ENCODE results near the gene PPP4R4. TPM values are rescaled to one million over a fixed set of nuclear protein-coding genes. Genes with fewer than 3 reads are reported as not detected.

PPP4R4 gene
- total RNA-seq, 6 experiments from 2014 or later, result 0.05 to 0.14 TPM; not detected in 4

DNA sequence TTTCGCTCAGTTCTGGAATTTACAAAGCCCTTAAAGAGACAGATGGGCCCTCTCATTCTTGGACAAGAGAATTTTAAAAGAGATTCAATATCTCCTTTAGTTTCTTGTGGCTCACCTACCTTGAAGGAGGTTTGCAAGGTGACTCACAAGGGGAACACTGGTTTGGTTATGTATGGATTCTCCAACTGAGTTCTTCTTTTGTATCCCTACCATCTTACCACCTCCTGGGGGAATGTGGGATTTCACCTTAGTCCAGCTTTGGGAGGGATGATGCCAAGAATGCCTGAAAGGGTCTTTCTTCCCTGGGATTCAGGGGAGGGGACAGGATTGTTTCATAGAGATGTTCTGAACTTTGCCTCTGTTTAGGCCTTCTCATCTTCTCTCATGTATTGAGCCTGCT is 3.7 kb downstream of the PPP4R4 start:
- Mint-ChIP-seq H3K36me3 (ENCODE audit: low read depth) (no peaks in the 10 kb centered on the region), H3K4me3 (no peak overlapping the region), H3K4me1 (ENCODE audit: low read depth) (peaks cover 15% of the 10 kb centered on the region; the same call in 1 of the 2 replicates), H3K27me3 (ENCODE audit: insufficient read depth) (peaks cover 19% of the 10 kb centered on the region), H3K9me3 (no peaks in the 10 kb centered on the region), H3K27ac (no peak overlapping the region)
- TF ChIP-seq, protein P1, sequence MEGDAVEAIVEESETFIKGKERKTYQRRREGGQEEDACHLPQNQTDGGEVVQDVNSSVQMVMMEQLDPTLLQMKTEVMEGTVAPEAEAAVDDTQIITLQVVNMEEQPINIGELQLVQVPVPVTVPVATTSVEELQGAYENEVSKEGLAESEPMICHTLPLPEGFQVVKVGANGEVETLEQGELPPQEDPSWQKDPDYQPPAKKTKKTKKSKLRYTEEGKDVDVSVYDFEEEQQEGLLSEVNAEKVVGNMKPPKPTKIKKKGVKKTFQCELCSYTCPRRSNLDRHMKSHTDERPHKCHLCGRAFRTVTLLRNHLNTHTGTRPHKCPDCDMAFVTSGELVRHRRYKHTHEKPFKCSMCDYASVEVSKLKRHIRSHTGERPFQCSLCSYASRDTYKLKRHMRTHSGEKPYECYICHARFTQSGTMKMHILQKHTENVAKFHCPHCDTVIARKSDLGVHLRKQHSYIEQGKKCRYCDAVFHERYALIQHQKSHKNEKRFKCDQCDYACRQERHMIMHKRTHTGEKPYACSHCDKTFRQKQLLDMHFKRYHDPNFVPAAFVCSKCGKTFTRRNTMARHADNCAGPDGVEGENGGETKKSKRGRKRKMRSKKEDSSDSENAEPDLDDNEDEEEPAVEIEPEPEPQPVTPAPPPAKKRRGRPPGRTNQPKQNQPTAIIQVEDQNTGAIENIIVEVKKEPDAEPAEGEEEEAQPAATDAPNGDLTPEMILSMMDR (IDR thresholded peaks at IDR 0.05), result no peak
- DNase-seq, result no peak

DNA sequence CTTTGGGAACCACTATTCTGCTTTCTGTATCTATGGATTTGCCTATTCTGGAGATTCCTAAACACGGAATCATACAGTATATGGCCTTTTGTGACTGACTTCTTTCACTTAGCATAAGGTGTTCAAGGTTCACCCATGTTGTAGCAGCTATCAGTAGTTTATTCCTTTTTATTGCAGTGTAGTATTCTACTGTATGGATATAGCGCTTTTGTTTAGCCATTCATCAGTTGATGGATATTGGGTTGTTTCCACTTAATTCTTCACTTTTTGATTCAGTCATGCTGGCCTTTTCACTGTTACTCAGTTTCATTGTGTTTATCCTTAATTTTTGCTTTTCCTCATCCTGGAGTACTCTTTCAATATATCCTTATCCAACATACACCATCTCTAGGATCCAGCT is 5.1 kb downstream of the PPP4R4 start:
- no peak for DNase-seq
- TF ChIP-seq, protein P1 (IDR thresholded peaks at IDR 0.05), result no peak
- H3K36me3 Mint-ChIP-seq (ENCODE audit: low read depth), result no peaks in the 10 kb centered on the region
- H3K9me3 Mint-ChIP-seq, result no peaks in the 10 kb centered on the region
- no peak overlapping the region for H3K4me3 Mint-ChIP-seq
- H3K27ac Mint-ChIP-seq, result no peak overlapping the region
- H3K27me3 Mint-ChIP-seq (ENCODE audit: insufficient read depth), result peaks cover 17% of the 10 kb centered on the region
- peaks cover 8% of the 10 kb centered on the region; the same call in 1 of the 2 replicates for H3K4me1 Mint-ChIP-seq (ENCODE audit: low read depth)

DNA sequence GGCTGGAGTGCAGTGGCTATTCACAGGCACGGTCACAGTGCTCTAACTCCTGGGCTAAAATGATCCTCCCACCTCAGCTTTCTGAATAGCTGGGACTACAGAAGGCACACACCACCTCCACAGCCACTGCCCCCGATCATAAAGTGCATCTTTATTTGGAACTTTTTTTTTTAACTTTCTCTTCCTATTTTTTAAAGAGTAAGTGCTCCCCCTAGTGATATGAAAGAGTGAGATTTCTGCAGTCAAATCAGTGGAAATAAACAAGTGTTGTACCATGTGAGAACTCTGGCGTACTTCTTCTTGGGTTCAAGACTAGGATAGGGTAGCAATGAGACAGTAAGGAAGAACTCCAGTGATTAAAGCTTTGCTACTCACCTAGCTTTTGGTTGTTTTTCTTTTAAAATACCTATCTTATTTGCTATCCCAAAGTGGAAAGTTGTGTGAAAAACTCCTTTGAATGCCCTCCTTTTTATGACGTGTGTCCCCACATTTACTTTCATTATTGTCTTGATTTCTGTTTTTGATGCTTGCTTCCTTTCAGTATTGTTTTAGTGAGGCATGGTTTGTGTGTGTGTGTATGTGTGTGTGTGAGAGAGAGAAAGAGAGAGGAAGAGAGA is 6.6 kb downstream of the PPP4R4 start:
- TF ChIP-seq, protein P1 (IDR thresholded peaks at IDR 0.05), result peak; percentile 78
- H3K36me3 Mint-ChIP-seq (ENCODE audit: low read depth), result no peaks in the 10 kb centered on the region
- peaks cover 11% of the 10 kb centered on the region for H3K27me3 Mint-ChIP-seq (ENCODE audit: insufficient read depth)
- peaks cover 8% of the 10 kb centered on the region; the same call in 1 of the 2 replicates for H3K4me1 Mint-ChIP-seq (ENCODE audit: low read depth)
- H3K27ac Mint-ChIP-seq, result no peak overlapping the region
- DNase-seq, result peak; percentile 17
- no peaks in the 10 kb centered on the region for H3K9me3 Mint-ChIP-seq
- H3K4me3 Mint-ChIP-seq, result peak overlapping the region; percentile 16

DNA sequence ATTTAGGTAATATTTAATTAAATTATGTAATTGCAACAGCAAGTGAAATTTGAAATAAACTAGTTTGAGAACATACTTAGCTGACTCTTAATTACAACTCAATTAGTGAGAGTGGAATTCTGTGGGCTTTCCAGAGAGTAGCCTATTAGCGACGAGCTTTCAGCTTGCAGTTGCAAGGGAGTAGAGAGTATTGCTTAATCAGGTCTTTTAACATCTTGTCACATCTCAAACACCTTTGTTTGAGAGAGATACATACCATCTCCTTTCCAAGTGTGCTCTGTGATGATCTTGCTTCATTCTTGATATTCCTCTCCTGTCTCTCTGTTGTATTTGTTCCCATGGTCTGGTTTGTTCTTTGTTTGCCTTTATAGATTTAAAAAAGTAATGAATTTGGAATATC is 7.7 kb downstream of the PPP4R4 start:
- Mint-ChIP-seq H3K4me3 (no peak overlapping the region), H3K27ac (no peak overlapping the region), H3K36me3 (ENCODE audit: low read depth) (no peaks in the 10 kb centered on the region), H3K4me1 (ENCODE audit: low read depth) (peaks cover 8% of the 10 kb centered on the region; the same call in 1 of the 2 replicates), H3K9me3 (no peaks in the 10 kb centered on the region), H3K27me3 (ENCODE audit: insufficient read depth) (peaks cover 8% of the 10 kb centered on the region)
- TF ChIP-seq, protein P1 (IDR thresholded peaks at IDR 0.05), result no peak
- no peak for DNase-seq

DNA sequence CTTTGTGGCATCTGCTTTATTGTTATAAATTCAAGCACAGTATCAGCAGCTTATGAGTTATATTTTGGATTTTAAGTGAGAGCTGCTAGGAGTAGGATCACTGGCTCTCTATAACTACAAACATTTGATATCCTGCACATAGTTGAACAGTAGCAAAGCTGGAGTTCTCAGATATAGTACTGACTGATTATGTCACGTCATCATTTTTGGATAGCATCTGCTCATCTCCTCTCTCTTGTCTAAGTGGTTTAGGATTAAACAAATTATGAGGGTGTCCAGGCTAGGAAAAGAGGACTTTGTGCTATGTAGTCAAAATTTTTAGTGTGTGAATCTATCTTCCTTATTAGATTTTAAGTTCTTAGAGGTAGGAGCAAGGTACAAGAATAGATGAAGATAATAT is 18.4 kb downstream of the PPP4R4 start:
- H3K4me1 Mint-ChIP-seq (ENCODE audit: low read depth), result no peaks in the 10 kb centered on the region
- TF ChIP-seq, protein P1 (IDR thresholded peaks at IDR 0.05), result no peak
- no peak overlapping the region for H3K27ac Mint-ChIP-seq
- no peaks in the 10 kb centered on the region for H3K9me3 Mint-ChIP-seq
- no peak overlapping the region for H3K4me3 Mint-ChIP-seq
- no peak for DNase-seq
- no peaks in the 10 kb centered on the region for H3K27me3 Mint-ChIP-seq (ENCODE audit: insufficient read depth)
- H3K36me3 Mint-ChIP-seq (ENCODE audit: low read depth), result no peaks in the 10 kb centered on the region
